ENCODE measurements around the gene VPS39.

Gene VPS39

DNA sequence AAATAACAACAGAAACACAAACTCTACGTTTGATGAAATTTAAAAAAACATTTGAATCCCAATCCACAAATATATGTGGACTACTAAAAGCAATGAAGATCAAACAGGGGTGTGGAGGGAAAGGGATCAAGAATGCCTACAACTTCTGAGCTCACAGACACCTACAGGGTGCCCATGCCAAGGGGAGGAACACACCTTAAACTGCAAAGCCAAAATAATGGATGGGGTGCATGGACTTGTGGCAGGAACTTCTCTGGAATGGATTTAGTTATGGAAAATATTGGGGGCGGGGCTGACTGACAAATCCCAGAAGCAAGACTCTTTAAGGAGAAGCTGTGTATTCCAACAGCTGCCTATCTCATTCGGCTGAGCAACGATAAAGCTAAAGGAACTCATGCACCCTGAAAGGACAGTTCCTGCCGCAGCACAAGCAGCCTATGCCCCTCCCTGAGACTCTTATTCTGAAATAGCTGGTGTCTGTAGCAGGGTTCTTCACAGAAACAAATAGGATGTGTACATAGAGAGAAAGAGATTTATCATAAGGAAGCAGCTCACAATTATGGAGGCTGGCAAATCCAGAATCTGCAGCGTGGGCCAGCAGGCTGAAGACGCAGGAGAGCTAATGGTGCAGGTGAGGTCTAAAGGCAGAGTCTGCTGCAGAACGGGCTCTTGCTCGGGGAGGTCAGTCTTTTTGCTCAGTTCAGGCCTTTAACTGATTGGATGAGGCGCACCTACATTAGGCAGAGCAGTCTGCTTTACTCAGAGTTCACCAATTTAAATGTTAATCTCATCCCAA, 89.3 kb downstream of the VPS39 start:
- H3K4me3 ChIP-seq (ENCODE audit: low read length): peak overlapping the region; percentile 18
- H3K36me3 ChIP-seq (ENCODE audit: insufficient read depth, low read length): no peaks in the 10 kb centered on the region
- H2AFZ ChIP-seq (ENCODE audit: low read depth, low read length): peak overlapping the region; percentile 28
- H3K9me3 ChIP-seq (ENCODE audit: low read length): no peaks in the 10 kb centered on the region
- no peaks in the 10 kb centered on the region for H3K27me3 ChIP-seq (ENCODE audit: insufficient read depth, low read length)
- H3K4me1 ChIP-seq (ENCODE audit: insufficient read depth, low read length): peaks cover 12% of the 10 kb centered on the region

DNA sequence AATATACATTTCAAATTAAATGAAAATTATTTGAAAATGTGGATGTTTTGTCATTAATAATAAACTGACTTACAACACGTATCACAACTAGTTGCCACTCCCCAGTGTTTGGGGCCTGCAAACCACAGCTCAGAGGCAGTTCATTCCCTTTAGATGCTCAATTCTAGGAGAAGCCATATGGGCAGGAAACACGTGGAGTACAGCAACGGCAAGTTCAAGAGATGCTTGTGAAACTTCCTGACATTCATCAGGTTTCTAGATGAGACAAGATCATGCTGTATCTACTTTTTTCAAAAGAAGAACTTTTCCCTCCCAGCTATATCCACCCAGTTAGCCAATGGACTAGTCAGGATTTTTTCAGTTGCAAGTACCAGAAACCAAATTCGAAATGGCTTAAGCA, 96.2 kb downstream of the VPS39 start:
- no peaks in the 10 kb centered on the region for H3K4me1 ChIP-seq (ENCODE audit: insufficient read depth, low read length)
- no peaks in the 10 kb centered on the region for H3K36me3 ChIP-seq (ENCODE audit: insufficient read depth, low read length)
- peaks cover 3% of the 10 kb centered on the region for H3K9me3 ChIP-seq (ENCODE audit: low read length)

GRCh38 chr15:42110367-42110766, 97.7 kb downstream of the VPS39 start:
- H3K9me3 ChIP-seq (ENCODE audit: low read length): peaks cover 3% of the 10 kb centered on the region
- no peak overlapping the region for H2AFZ ChIP-seq (ENCODE audit: low read depth, low read length)
- H3K27me3 ChIP-seq (ENCODE audit: insufficient read depth, low read length): no peaks in the 10 kb centered on the region

More for the DNA sequence above, 96.2 kb downstream of the VPS39 start:
- H3K4me3 ChIP-seq (ENCODE audit: low read length): no peak overlapping the region
- no peaks in the 10 kb centered on the region for H3K27me3 ChIP-seq (ENCODE audit: insufficient read depth, low read length)
- no peak overlapping the region for H2AFZ ChIP-seq (ENCODE audit: low read depth, low read length)

GRCh38 chr15:42108806-42109205, 99.3 kb downstream of the VPS39 start:
- no peaks in the 10 kb centered on the region for H3K36me3 ChIP-seq (ENCODE audit: insufficient read depth, low read length)
- H3K9me3 ChIP-seq (ENCODE audit: low read length): peaks cover 3% of the 10 kb centered on the region
- no peak overlapping the region for H2AFZ ChIP-seq (ENCODE audit: low read depth, low read length)
- no peaks in the 10 kb centered on the region for H3K27me3 ChIP-seq (ENCODE audit: insufficient read depth, low read length)
- no peaks in the 10 kb centered on the region for H3K4me1 ChIP-seq (ENCODE audit: insufficient read depth, low read length)
- no peak overlapping the region for H3K4me3 ChIP-seq (ENCODE audit: low read length)

More at GRCh38 chr15:42110367-42110766, 97.7 kb downstream of the VPS39 start:
- no peak overlapping the region for H3K4me3 ChIP-seq (ENCODE audit: low read length)
- H3K4me1 ChIP-seq (ENCODE audit: insufficient read depth, low read length): no peaks in the 10 kb centered on the region
- H3K36me3 ChIP-seq (ENCODE audit: insufficient read depth, low read length): no peaks in the 10 kb centered on the region

Data from neuron (in vitro differentiated cells).